ENCODE measurements around the gene RAB7A.
"Not testable (repeated sequence)": the region's sequence is repeated elsewhere in the genome, so short reads cannot be mapped to it uniquely, and the experiment has no call there.

RAB7A gene

DNA sequence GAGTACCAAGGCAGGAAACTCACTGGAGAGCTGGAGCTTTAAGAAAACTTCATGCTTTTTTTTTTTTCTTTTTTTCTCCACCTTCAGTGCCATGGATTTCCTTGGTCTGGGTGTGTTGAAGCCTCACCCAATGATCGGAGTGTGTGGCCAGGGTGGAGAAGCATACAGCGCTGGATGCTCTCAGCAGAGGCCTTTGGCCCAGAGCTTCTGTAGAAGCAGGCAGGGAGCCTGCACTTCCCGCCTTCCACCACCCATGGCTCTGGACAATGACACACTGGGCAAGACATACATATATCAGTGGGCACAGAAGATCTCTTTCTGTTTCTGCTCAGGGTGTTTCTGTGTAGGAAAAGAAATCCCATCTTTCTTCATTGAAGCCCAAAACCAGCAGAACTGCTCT, 97.6 kb downstream of the RAB7A start:
- DNase-seq, result no peak

- DNase-seq, result no peak
These were observed 98.3 kb downstream of the RAB7A start for GRCh38 chr3:128824132-128824850.

DNA sequence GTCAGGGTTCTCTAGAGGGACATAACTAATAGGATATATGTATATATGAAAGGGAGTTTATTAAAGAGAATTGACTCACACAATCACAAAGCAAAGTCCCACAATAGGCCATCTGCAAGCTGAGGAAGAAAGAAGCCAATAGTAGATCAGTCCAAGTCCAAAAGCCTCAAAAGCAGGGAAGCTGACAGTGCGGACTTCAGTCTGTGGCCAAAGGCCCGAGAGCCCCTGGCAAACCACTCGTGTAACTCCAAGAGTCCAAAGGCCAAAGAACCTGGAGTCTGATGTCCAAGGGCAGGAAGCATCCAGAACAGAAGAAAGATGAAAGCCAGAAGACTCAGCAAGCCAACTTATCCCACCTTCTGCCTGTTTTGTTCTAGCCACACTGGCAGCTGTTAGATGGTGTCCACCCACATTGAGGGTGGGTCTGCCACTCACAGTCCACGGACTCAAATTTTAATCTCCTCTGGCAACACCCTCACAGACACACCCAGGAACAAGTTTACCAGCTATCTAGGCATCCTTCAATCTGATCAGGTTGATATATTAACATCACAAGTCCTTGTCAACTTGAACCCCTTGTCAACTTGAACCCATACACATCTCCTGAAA, 99.2 kb downstream of the RAB7A start:
- DNase-seq, result no peak

- not testable (repeated sequence) for DNase-seq
These were observed 103.1 kb downstream of the RAB7A start for GRCh38 chr3:128829087-128829486.

GRCh38 chr3:128829925-128830625, 104.1 kb downstream of the RAB7A start:
- DNase-seq, result not testable (repeated sequence)

DNA sequence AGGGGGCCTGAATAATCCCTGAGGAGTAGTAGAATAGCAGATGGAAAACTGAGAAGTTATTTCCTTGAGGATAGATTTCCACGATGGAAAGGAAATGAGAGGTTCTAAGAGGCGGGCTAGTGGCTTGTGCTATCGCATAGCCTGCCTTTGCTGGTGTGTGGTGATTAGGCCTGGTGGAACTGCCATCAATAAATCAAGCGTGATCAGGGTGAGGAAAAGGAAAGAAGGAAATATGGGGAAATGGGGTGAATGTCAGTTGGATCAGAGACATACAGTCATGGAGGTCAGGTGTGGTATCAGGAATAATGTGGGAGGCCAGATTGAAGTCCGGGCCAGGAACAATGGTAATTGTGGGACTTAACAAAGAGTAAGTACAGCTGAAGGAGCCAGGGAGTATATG, 104.8 kb downstream of the RAB7A start:
- not testable (repeated sequence) for DNase-seq

DNA sequence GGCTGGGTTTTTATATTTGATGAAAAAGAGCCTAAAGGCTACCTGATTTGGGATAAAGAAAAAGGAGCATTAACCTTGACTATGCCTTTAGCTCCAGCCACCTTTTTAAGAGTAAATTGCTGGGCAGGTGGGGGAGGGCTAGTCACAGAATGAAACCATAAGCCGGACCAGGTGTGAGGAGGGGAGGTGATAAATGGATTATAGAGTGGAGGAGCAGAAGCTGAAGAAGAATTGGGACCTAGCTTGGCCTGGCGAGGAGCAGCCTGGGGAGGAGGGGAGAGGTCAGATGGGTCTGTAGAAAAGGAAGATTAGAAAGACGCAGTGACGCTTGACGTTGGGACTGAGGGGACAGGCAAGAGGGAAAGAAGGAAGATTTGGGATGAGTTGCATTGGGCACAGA, 107.0 kb downstream of the RAB7A start:
- not testable (repeated sequence) for DNase-seq

- DNase-seq, result no peak
These were observed 109.1 kb downstream of the RAB7A start for GRCh38 chr3:128835096-128835495.

- no peak for DNase-seq
These were observed 116.2 kb downstream of the RAB7A start for GRCh38 chr3:128841926-128842920.

- DNase-seq, result no peak
These were observed 118.5 kb downstream of the RAB7A start for GRCh38 chr3:128844502-128844901.

DNA sequence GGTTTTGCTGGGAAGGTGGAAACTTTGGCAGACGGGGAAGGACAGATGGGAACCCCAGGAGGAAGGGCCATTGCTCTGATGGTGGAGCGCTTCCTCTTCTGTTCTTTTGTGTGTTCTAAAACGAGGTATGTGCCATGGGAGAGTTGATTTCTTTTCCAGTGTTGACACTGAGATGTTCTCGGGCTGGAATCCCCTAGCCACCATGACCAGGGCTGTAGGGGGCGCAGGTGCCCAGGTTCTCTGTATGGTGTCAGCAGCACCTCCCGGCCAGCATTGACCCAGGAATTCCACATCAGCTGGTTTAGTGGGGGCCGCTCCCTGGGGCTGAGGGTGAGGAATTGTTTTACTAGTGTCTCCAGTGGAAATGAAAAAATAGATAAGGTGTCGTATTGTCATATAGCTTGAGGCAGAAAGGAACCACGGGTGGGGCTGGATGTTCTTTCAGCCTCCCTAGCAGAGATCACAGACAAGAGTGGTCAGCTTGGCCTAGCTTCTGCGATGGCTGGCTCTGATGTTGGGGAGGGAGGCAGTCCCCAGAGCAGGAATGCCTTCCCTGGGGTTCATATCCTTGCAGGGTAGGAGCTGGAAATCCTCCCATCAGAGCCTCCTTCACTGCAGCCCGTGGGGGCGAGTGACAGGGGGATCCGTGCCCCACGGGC, 119.3 kb downstream of the RAB7A start:
- no peak for DNase-seq

GRCh38 chr3:128845778-128846485, 119.9 kb downstream of the RAB7A start:
- DNase-seq, result peak; percentile 80

- no peak for DNase-seq
These were observed 120.5 kb downstream of the RAB7A start for GRCh38 chr3:128846486-128846891.

GRCh38 chr3:128847666-128848370, 121.8 kb downstream of the RAB7A start:
- DNase-seq, result no peak

GRCh38 chr3:128848936-128849335, 123.0 kb downstream of the RAB7A start:
- DNase-seq, result no peak

GRCh38 chr3:128849911-128850455, 124.0 kb downstream of the RAB7A start:
- DNase-seq, result no peak

DNA sequence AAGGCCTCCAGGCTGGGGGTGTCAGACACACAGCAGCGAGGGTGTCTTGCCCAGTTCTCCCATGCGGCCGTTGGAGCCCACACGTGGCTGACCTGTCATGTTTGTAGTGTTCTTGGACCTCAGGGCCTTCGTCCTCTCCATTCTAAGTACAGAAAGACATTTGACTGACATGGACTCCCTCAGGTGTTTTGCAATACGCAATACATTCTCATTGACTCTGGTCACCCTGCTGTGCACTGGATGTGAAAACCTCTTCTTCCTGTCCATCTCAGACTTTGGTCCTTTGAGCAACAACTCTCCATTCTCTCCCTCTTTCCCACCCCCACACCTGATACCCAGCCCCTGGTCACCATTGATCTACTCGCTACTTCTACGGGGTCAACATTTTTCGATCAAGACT, 124.6 kb downstream of the RAB7A start:
- DNase-seq, result no peak

DNA sequence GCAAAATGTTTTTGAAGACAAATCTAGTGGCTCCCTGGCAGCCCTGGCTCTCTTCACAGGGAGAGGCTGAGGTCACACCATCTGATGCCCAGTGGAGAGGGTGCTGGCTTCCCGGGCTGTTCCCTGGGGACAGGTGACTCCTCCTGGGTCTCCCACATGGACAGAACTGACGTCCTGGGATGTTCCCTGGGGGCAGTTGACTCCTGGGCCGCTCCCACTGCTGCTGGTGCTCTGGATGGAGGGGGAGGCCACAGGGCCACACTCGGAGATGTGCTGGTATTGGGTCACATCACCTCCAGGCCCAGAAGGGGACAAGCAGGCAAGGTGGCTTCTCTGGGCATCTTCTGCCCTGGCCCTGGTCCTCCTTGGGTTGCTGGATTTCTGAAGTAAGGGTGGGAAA, 125.6 kb downstream of the RAB7A start:
- DNase-seq, result no peak

DNA sequence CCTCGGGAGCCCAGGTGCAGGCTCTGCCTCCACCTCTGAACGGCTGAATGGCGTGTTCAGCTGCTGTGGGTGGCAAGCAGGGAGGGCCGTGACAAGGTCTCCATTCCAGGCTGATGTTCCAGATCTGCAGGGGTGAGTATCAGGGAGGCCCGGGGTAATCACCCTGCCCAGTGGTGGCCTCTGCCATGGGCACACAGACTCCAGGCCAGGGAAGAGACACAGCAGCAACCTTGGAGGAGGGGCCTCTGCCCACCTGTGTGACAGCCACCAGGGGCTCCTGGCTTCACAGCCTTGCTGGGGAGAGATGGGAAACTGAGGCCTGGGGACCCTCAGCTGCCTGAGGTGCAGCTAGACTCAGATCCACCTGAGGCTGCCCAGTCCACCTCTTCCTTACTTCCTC, 127.8 kb downstream of the RAB7A start:
- no peak for DNase-seq

GRCh38 chr3:128854475-128854874, 128.5 kb downstream of the RAB7A start:
- DNase-seq, result no peak

GRCh38 chr3:128855569-128855968, 129.6 kb downstream of the RAB7A start:
- no peak for DNase-seq

All from midbrain (tissue), 1 donor.